ENCODE results near the gene SWAP70. TPM values are rescaled to one million over a fixed set of nuclear protein-coding genes. Genes with fewer than 3 reads are reported as not detected.

SWAP70 gene
- polyA plus RNA-seq, 3 donors, result 10.9 to 26.4 (median 13.8) TPM

- WGBS (ENCODE audit: insufficient coverage), result 100% methylated on average over 4 of the region's 4 CpGs
- H3K27ac ChIP-seq (ENCODE audit: low read depth in 1 of 2, low read length in 2 of 2), result no peak overlapping the region
- peaks cover 38% of the 10 kb centered on the region for H4K20me1 ChIP-seq (ENCODE audit: insufficient read depth, low read length)
- intact Hi-C loops (cut with micrococcal nuclease), result no loop called here
- Mint-ChIP-seq H3K4me3 (no peak overlapping the region), H3K27me3 (ENCODE audit: low read depth in 3 of 3) (peaks cover 0 to 2% (median 1%) of the 10 kb centered on the region in 3 donors), H3K9me3 (no peaks in the 10 kb centered on the region), H3K4me1 (peaks cover 14% of the 10 kb centered on the region), H3K36me3 (peaks cover 22 to 44% of the 10 kb centered on the region in 2 donors), H3K27ac (peak overlapping the region in 2 of 7 donors; percentile 30 to 42)
- H3K4me3 ChIP-seq (replicated peaks in 1 of 3; ENCODE audit: low read depth in 2 of 3, low read length in 3 of 3), result no peak overlapping the region
- peaks cover 2 to 12% of the 10 kb centered on the region in 2 donors for H3K4me1 ChIP-seq (ENCODE audit: control insufficient read depth in 1 of 2, insufficient read depth in 2 of 2, low read length in 2 of 2)
- no peaks in the 10 kb centered on the region for H3K9me3 ChIP-seq (replicated peaks in 1 of 2; ENCODE audit: control insufficient read depth in 1 of 2, insufficient read depth in 1 of 2, low read length in 2 of 2)
- no peak for TF ChIP-seq CTCF (IDR thresholded peaks at IDR 0.05)
- no peak overlapping the region for H3K9ac ChIP-seq (ENCODE audit: insufficient read depth, low read length, poor library complexity, severe bottlenecking)
- no peak for DNase-seq
- H3K27me3 ChIP-seq (ENCODE audit: control insufficient read depth in 2 of 2, insufficient read depth in 2 of 2, low read length in 2 of 2), result no peaks in the 10 kb centered on the region
- H3K36me3 ChIP-seq (replicated peaks in 1 of 2; ENCODE audit: control insufficient read depth in 1 of 2, insufficient read depth in 2 of 2, low read length in 2 of 2), result peaks cover 18 to 27% of the 10 kb centered on the region in 2 donors
- no peak overlapping the region for H3K4me2 ChIP-seq (replicated peaks; ENCODE audit: extremely low read depth, low read length, poor library complexity, severe bottlenecking)
- H2AFZ ChIP-seq (ENCODE audit: insufficient read depth, low read depth, low read length, poor library complexity, severe bottlenecking), result no peak overlapping the region
- peaks cover 17% of the 10 kb centered on the region for H3K79me2 ChIP-seq (ENCODE audit: insufficient read depth, low read length)
These were observed 33.9 kb downstream of the SWAP70 start for GRCh38 chr11:9697766-9698165.

GRCh38 chr11:9700105-9700801, 36.4 kb downstream of the SWAP70 start:
- TF ChIP-seq CTCF (IDR thresholded peaks at IDR 0.05), result no peak
- 50% methylated on average over 1 of the region's 2 CpGs for WGBS (ENCODE audit: insufficient coverage)
- Histone ChIP-seq H3K4me2 (replicated peaks; ENCODE audit: extremely low read depth, low read length, poor library complexity, severe bottlenecking) (no peak overlapping the region), H3K27me3 (ENCODE audit: control insufficient read depth in 2 of 2, insufficient read depth in 2 of 2, low read length in 2 of 2) (no peaks in the 10 kb centered on the region), H3K9ac (ENCODE audit: insufficient read depth, low read length, poor library complexity, severe bottlenecking) (no peak overlapping the region), H3K36me3 (replicated peaks in 1 of 2; ENCODE audit: control insufficient read depth in 1 of 2, insufficient read depth in 2 of 2, low read length in 2 of 2) (peaks cover 11 to 19% of the 10 kb centered on the region in 2 donors), H3K9me3 (replicated peaks in 1 of 2; ENCODE audit: control insufficient read depth in 1 of 2, insufficient read depth in 1 of 2, low read length in 2 of 2) (no peaks in the 10 kb centered on the region), H4K20me1 (ENCODE audit: insufficient read depth, low read length) (peaks cover 43% of the 10 kb centered on the region), H3K4me3 (replicated peaks in 1 of 3; ENCODE audit: low read depth in 2 of 3, low read length in 3 of 3) (no peak overlapping the region), H2AFZ (ENCODE audit: insufficient read depth, low read depth, low read length, poor library complexity, severe bottlenecking) (no peak overlapping the region), H3K4me1 (ENCODE audit: control insufficient read depth in 1 of 2, insufficient read depth in 2 of 2, low read length in 2 of 2) (peaks cover 3 to 13% of the 10 kb centered on the region in 2 donors), H3K27ac (ENCODE audit: low read depth in 1 of 2, low read length in 2 of 2) (no peak overlapping the region), H3K79me2 (ENCODE audit: insufficient read depth, low read length) (peaks cover 18% of the 10 kb centered on the region)
- Mint-ChIP-seq H3K36me3 (peaks cover 13 to 27% of the 10 kb centered on the region in 2 donors), H3K9me3 (no peaks in the 10 kb centered on the region), H3K4me1 (peaks cover 17% of the 10 kb centered on the region), H3K27me3 (ENCODE audit: low read depth in 3 of 3) (peaks cover 0 to 2% (median 1%) of the 10 kb centered on the region in 3 donors), H3K4me3 (no peak overlapping the region), H3K27ac (no peak overlapping the region)
- no peak for DNase-seq
- intact Hi-C loops (cut with micrococcal nuclease), result no loop called here

Data from CD14-positive monocyte (primary cell).